K562 (cell line): ENCODE data around the gene LPCAT3. TPM values are rescaled to one million over a fixed set of nuclear protein-coding genes. Genes with fewer than 3 reads are reported as not detected.
A peak's percentile ranks its signal among the peaks of the same experiment; 100 is the strongest.

Experiments used
- CCAR2 ChIP-seq: fragments of 200-400 bp; formaldehyde crosslinking; IDR thresholded peaks from 2 replicates; pipeline ENCODE4 v1.6.1; 2017; ENCODE audit warnings: mild to moderate bottlenecking, low read depth, low read length
- CTBP1 ChIP-seq: fragments of 450-650 bp; IDR thresholded peaks from 2 replicates; pipeline ENCODE4 v1.6.1; 2016; ENCODE audit warnings: borderline replicate concordance
- FOXP1 ChIP-seq: sonication (generic); formaldehyde crosslinking; IDR thresholded peaks from 2 replicates; pipeline ENCODE4 v1.8.0; 2022; ENCODE audit warnings: mild to moderate bottlenecking, missing genetic modification reagents
- GABPA ChIP-seq: fragments of 200-800 bp; sonication (Bioruptor generic); conservative IDR thresholded peaks from 2 replicates; pipeline ENCODE4 v1.6.1; 2016; ENCODE audit warnings: low read depth, missing genetic modification characterization, missing compliant biosample characterization
- GTF3C2 ChIP-seq: IDR thresholded peaks from 3 replicates; pipeline ENCODE4 v1.6.1; 2011; ENCODE audit warnings: borderline replicate concordance, mild to moderate bottlenecking, moderate library complexity; ENCODE audit not compliant: insufficient read length; ENCODE audit errors: extremely low read depth
- MBD2 ChIP-seq: sonication (generic); IDR thresholded peaks from 2 replicates; pipeline ENCODE4 v1.6.1; 2016; ENCODE audit warnings: low read depth, borderline replicate concordance
- NFE2 ChIP-seq: IDR thresholded peaks from 2 replicates; pipeline ENCODE4 v1.6.1; 2014; ENCODE audit warnings: antibody characterized with exemption, low read depth
- SOX6 ChIP-seq: fragments of 450-650 bp; IDR thresholded peaks from 2 replicates; pipeline ENCODE4 v1.6.1; 2014; ENCODE audit warnings: mild to moderate bottlenecking
- polyA plus RNA-seq, 8 experiments: library from polyadenylated mRNA; depleted of rRNA in 4 of 8; stranded (reverse) in 5 of 8; unstranded in 3 of 8; fragments of >200 nt; fragmentation: Nextera tagmentation in 2 of 8; fragmentation: Illumina TruSeq in 1 of 8; extraction: Ambion mirVana in 2 of 8; extraction: Trizol in 1 of 8; gene quantifications; 2 replicates each; pipeline versions ENCODE4 v1.2.1 to v1.2.3, GENCODE V29; 2011 to 2014; ENCODE audit warnings: inconsistent platforms in 1 of 8, missing spikeins in 1 of 8
- total RNA-seq, 7 experiments: library from RNA; depleted of rRNA in 6 of 7; stranded (reverse); fragments of >200 nt in 6 of 7; fragmentation: Illumina TruSeq in 2 of 7; extraction: Trizol in 2 of 7; gene quantifications; 2 replicates each; pipeline versions ENCODE4 v1.2.1 to v1.2.3, GENCODE V29; 2011 to 2021; ENCODE audit warnings: low replicate concordance in 1 of 7
- TF ChIP-seq, protein P1 (sequence below): fragments of 200-600 bp; sonication (generic); IDR thresholded peaks from one replicate; pipeline ENCODE4 v1.6.1; 2012; ENCODE audit warnings: mild to moderate bottlenecking, low read depth, low read length, inconsistent platforms
- TF ChIP-seq, protein P2 (sequence below): fragments of 450-650 bp; formaldehyde crosslinking; IDR thresholded peaks from 2 replicates; pipeline ENCODE4 v1.4.0; 2022; ENCODE audit warnings: missing genetic modification characterization
- TF ChIP-seq, protein P3 (sequence below): fragments of 250-450 bp; sonication (Bioruptor Pico); IDR thresholded peaks from 2 replicates; pipeline ENCODE4 v1.4.0; 2020

LPCAT3 gene
- total and polyA plus RNA-seq, 9 of the 15 experiments (the other 6 are each of a cell fraction or from before 2014, with no cell fraction given) = 4.9 to 52.5 (median 25.3) TPM

GRCh38 chr12:6961695-6962284 is 56.5 kb downstream of the LPCAT3 start (continued):
- TF ChIP-seq, protein P1, sequence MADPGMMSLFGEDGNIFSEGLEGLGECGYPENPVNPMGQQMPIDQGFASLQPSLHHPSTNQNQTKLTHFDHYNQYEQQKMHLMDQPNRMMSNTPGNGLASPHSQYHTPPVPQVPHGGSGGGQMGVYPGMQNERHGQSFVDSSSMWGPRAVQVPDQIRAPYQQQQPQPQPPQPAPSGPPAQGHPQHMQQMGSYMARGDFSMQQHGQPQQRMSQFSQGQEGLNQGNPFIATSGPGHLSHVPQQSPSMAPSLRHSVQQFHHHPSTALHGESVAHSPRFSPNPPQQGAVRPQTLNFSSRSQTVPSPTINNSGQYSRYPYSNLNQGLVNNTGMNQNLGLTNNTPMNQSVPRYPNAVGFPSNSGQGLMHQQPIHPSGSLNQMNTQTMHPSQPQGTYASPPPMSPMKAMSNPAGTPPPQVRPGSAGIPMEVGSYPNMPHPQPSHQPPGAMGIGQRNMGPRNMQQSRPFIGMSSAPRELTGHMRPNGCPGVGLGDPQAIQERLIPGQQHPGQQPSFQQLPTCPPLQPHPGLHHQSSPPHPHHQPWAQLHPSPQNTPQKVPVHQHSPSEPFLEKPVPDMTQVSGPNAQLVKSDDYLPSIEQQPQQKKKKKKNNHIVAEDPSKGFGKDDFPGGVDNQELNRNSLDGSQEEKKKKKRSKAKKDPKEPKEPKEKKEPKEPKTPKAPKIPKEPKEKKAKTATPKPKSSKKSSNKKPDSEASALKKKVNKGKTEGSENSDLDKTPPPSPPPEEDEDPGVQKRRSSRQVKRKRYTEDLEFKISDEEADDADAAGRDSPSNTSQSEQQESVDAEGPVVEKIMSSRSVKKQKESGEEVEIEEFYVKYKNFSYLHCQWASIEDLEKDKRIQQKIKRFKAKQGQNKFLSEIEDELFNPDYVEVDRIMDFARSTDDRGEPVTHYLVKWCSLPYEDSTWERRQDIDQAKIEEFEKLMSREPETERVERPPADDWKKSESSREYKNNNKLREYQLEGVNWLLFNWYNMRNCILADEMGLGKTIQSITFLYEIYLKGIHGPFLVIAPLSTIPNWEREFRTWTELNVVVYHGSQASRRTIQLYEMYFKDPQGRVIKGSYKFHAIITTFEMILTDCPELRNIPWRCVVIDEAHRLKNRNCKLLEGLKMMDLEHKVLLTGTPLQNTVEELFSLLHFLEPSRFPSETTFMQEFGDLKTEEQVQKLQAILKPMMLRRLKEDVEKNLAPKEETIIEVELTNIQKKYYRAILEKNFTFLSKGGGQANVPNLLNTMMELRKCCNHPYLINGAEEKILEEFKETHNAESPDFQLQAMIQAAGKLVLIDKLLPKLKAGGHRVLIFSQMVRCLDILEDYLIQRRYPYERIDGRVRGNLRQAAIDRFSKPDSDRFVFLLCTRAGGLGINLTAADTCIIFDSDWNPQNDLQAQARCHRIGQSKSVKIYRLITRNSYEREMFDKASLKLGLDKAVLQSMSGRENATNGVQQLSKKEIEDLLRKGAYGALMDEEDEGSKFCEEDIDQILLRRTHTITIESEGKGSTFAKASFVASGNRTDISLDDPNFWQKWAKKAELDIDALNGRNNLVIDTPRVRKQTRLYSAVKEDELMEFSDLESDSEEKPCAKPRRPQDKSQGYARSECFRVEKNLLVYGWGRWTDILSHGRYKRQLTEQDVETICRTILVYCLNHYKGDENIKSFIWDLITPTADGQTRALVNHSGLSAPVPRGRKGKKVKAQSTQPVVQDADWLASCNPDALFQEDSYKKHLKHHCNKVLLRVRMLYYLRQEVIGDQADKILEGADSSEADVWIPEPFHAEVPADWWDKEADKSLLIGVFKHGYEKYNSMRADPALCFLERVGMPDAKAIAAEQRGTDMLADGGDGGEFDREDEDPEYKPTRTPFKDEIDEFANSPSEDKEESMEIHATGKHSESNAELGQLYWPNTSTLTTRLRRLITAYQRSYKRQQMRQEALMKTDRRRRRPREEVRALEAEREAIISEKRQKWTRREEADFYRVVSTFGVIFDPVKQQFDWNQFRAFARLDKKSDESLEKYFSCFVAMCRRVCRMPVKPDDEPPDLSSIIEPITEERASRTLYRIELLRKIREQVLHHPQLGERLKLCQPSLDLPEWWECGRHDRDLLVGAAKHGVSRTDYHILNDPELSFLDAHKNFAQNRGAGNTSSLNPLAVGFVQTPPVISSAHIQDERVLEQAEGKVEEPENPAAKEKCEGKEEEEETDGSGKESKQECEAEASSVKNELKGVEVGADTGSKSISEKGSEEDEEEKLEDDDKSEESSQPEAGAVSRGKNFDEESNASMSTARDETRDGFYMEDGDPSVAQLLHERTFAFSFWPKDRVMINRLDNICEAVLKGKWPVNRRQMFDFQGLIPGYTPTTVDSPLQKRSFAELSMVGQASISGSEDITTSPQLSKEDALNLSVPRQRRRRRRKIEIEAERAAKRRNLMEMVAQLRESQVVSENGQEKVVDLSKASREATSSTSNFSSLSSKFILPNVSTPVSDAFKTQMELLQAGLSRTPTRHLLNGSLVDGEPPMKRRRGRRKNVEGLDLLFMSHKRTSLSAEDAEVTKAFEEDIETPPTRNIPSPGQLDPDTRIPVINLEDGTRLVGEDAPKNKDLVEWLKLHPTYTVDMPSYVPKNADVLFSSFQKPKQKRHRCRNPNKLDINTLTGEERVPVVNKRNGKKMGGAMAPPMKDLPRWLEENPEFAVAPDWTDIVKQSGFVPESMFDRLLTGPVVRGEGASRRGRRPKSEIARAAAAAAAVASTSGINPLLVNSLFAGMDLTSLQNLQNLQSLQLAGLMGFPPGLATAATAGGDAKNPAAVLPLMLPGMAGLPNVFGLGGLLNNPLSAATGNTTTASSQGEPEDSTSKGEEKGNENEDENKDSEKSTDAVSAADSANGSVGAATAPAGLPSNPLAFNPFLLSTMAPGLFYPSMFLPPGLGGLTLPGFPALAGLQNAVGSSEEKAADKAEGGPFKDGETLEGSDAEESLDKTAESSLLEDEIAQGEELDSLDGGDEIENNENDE = no peak
- TF ChIP-seq CCAR2 = no peak
- TF ChIP-seq FOXP1 (CRISPR knock-in tag) = no peak
- peak; percentile 90 for TF ChIP-seq GABPA (tag)
- TF ChIP-seq, protein P2, sequence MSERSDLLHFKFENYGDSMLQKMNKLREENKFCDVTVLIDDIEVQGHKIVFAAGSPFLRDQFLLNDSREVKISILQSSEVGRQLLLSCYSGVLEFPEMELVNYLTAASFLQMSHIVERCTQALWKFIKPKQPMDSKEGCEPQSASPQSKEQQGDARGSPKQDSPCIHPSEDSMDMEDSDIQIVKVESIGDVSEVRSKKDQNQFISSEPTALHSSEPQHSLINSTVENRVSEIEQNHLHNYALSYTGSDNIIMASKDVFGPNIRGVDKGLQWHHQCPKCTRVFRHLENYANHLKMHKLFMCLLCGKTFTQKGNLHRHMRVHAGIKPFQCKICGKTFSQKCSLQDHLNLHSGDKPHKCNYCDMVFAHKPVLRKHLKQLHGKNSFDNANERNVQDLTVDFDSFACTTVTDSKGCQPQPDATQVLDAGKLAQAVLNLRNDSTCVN (CRISPR knock-in tag) = no peak
- TF ChIP-seq, protein P3, sequence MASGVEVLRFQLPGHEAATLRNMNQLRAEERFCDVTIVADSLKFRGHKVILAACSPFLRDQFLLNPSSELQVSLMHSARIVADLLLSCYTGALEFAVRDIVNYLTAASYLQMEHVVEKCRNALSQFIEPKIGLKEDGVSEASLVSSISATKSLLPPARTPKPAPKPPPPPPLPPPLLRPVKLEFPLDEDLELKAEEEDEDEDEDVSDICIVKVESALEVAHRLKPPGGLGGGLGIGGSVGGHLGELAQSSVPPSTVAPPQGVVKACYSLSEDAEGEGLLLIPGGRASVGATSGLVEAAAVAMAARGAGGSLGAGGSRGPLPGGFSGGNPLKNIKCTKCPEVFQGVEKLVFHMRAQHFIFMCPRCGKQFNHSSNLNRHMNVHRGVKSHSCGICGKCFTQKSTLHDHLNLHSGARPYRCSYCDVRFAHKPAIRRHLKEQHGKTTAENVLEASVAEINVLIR (CRISPR knock-in tag) = no peak
- peak; percentile 40; the same call in 1 of the 2 replicates for TF ChIP-seq CTBP1
- peak; percentile 44 for TF ChIP-seq GTF3C2
- TF ChIP-seq MBD2 = 0 out of 2 replicates have a peak, but pooled peaks have one; percentile 10
- TF ChIP-seq SOX6 = peak; percentile 31; the same call in 1 of the 2 replicates
- peak; percentile 96 for TF ChIP-seq NFE2
